ENCODE measurements around the gene SKI. TPM values are rescaled to one million over a fixed set of nuclear protein-coding genes. Genes with fewer than 3 reads are reported as not detected.

SKI gene
- total RNA-seq, 1 donor from 2014 or later = 67.5 TPM

- intact Hi-C loops (cut with micrococcal nuclease) = no loop called here
These were observed 21.2 kb upstream of the SKI start for GRCh38 chr1:2206813-2207487.

DNA sequence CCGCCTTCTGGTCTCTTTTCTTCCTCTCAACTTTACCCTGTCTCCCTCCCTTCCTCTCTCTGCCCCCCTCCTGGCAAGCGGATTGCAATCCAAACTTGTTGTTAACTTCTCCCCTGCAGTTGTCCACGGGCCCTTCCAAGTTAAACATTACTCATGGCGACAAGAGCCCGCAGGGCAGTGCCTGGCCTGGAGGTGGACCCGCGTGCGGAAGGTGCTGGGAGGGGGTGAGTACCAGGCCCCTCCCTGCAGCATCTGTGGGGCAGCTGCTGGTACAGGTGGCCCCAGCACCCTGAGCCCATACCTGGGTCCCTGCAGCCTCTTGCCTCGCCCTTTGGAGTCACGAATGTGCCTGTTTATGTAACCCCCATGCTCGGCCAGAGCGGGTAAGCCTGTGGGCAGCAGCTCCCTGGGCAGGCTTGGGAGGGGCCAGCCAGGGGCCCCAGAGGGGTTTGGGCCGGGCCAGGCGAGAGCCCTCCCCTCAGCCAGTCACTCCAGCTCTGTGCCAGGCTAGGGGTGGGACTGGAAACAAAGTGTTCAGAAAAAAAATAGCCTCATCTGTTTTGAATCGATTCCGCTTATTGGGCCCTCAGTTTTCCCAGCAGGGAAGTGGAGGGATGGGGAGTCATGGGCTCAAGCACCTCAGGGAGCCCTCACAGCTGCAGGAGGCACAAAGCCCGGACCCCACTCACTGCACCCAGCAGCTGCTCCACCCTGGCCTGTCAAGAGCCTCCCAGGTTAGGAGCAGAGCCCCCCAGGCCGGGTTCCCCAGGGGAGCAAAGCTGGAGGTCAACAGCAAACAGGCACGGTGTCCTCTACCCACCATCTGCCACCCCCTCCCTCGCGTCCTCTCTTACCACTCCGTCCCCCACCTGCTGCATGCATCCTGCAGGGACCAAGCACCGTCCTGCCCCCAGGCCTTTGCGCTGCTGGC is 19.5 kb upstream of the SKI start:
- intact Hi-C loops (cut with micrococcal nuclease) = no loop called here

DNA sequence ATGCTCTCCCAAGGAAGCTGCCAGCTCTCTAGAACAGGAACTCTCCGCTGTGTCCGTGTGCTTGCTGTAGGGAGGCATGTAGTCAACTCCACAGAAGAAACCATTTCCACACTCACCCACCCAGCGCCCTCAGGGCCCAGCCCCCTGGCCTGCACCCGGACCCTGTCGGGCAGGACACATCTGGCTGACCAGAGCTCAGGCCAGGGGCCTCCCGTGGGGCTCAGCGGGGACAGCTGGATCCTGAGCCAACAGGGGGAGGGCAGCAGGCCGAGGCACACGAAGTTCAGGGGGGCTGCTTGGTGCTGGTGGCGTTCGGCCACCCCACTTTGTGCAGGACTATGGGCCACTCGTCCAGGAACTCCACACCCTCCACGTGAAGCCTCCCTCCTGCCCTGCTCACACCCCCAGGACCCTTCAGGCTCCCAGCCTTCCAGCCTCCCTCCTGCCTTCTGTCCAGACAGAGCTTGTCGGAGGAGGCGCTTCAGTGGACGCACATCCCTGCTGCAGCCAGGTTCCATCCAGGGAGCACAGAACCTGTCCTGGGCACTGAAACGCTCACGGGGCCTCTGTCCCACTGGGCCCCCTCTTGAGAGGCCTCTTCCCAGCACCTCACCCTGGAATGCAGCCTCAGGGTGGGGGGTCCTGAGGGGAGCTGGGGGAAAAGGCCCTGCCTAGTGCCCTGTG is 18.6 kb upstream of the SKI start:
- intact Hi-C loops (cut with micrococcal nuclease) = no loop called here

GRCh38 chr1:2210084-2210653 is 17.9 kb upstream of the SKI start:
- intact Hi-C loops (cut with micrococcal nuclease) = no loop called here

DNA sequence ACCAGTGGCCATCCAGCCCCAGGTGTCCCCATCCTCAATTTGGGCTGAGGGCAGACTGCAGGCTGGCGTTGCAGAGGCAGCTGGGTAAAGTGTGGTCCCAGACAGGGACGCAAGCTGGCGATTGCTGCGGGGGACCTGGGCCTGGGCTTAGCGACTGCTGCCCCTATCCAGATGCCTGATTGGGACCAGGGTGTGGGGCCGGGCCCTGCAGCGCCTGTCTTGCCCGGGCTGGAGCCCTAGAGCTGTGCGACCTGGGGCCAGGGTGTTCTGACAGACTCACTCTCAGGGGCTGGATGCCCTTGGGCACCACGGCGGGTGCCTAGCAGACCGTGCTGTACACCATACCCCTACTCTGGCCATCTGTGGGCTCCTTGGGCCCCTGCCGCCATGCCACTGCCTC is 17.3 kb upstream of the SKI start:
- intact Hi-C loops (cut with micrococcal nuclease) = no loop called here

DNA sequence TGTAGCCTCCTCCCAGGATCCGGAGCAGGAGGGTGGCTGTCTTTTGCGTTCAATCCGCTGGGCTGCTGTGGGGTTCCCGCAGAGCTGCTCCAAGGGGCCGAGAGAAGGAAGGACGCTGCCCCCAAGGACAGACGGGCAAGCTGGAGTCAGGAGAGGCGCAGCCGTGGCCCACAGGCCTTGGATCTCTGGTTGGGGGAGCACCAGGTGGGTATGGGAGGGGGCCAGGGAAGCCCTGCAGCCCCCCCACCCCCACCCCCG is 15.9 kb upstream of the SKI start:
- intact Hi-C loops (cut with micrococcal nuclease) = no loop called here

- intact Hi-C loops (cut with micrococcal nuclease) = no loop called here
These were observed 15.3 kb upstream of the SKI start for GRCh38 chr1:2212532-2213491.

DNA sequence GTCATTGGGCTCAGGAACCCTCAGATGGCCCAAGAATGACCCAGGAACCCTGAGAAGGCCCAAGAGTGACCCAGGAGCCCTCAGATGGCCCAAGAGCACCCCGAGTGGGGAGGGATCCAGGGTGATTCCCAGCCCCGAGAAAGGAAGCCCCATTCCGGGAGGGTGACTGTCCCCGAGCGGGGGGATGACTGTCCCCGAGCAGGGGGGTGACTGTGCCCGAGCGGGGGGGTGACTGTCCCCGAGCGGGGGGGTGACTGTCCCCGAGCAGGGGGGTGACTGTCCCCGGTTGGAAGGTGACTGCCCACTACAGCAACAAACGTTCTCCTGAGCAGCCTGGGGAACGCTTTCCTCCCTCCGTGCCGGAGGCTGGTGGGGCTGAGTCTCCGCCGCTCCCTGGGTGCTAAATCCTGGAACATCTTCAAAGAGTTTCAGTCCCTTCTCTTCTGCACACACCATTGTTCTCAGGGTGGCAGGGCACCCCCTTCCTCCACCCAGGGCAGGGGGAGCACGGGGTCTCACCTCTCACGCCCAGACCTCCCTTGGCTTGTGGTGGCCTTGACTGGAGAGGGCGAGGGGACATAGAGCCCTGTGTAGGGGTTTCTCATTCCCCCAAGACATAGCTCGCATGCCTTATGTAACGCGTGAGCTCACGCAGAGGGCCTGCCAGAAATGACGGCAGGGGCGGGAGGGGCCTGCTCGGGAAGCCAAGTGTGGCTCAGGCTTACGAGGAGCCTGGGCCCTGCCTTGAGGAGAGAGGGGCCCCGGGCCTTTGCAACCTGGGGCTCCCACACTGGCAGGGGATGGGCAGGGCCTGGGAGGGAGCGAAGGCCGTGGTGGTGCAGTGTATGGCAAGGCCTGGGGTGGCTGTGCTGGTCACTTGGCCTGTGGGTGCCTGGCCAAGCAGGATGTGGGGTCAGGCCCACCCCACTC is 14.3 kb upstream of the SKI start:
- intact Hi-C loops (cut with micrococcal nuclease) = loop anchor here (1.0 kb wide), 1 partner anchor 11 kb away; no protein-coding TSS in a partner anchor

- intact Hi-C loops (cut with micrococcal nuclease) = loop anchor here (1.0 kb wide), 1 partner anchor 11 kb away; no protein-coding TSS in a partner anchor
These were observed 13.4 kb upstream of the SKI start for GRCh38 chr1:2214541-2215241.

DNA sequence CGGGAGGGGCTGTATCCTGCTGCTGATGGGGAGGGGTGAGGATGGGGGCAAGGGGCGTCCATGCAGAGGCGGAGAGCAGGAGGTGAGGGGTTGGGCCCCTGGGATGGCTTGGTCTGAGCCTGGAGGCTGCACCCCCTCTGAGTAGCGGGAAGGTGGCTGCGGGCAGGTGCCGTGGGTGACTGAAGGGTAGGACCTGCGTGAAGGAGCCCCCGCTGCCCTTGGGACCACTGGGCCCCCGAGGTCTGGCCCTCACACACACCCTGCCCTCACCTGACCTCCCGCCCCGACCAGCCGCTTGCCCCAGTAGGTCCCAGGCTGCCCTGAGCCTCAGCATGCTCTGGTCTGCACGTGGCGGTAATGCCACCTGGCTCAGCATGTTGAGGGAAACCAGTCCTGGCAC is 12.8 kb upstream of the SKI start:
- intact Hi-C loops (cut with micrococcal nuclease) = no loop called here

DNA sequence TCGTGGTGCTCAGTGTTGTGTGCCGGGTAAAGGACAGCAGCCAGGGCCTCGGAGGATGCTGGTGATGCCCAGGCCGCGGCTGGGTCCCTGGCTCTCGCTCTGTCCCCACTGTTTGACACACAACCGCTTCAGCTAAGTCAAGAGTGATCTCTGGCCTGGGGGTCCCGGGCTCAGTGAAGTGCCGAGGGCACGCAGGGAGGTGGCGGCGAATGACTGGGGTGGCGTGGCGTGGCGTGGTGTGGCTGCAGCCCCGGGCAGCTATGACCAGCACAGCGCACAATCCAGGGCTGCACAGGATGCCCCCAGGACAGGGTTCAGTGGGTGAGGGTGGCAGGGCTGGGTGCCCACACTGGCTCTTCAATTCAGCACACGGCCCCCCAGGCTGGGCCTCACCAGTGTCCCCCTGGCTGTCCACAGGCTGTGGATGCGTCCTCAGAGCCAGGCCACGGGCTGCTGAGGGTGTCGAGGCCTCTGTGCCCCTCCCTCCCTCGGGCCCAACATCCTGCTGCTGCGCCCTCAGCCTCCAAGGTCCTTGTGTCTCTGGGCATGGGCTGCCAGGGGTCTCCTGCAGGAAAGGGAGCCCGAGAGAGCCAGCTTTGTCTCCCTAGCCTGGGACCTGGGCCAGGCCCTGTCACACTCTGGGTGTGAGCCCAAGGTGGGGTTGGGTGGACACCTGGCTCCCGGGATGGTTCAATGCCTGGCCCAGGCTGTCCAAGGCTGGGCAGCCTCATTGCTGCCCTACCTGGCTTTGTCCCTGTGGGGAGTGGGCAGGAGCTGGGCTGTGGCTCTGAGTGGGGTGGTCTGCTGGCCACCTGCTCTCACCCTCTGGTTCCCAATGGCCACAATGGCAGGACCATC is 12.0 kb upstream of the SKI start:
- intact Hi-C loops (cut with micrococcal nuclease) = no loop called here

DNA sequence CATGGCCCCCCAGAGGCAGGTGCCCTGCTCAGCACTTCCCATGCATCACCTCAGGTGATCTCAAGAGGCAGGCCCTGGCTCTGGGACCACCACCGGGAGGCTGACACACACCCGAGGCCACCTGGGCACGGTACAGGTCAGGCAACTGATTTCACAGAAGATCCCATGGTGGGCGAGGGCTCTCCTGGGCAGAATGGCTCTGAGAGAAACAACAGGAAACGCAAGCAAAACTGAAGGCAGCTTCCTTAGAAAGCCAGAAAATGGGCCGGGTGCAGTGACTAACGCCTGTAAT is 11.4 kb upstream of the SKI start:
- intact Hi-C loops (cut with micrococcal nuclease) = no loop called here

- intact Hi-C loops (cut with micrococcal nuclease) = no loop called here
These were observed 6.8 kb upstream of the SKI start for GRCh38 chr1:2221271-2221670.

DNA sequence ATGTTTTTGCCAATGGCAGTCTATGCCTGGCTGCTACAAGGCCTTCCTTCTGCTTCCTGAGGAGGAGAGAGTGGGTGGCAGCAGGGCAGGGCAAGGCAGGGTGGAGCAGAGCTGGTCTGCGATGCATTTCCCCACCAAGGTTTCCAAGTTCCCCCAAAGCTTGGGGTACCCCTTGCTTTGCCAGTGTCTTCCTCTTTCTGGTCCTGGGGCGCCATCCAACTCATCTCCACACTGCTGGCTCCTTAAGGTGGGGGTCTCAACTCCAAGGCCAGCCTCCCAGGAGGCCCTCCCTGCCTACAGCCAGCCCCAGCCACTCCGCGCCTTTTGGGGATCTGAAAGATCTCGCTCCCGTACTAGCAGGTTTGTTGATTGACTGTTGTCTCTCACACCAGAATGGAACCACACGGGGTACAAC is 3.9 kb upstream of the SKI start:
- intact Hi-C loops (cut with micrococcal nuclease) = no loop called here

DNA sequence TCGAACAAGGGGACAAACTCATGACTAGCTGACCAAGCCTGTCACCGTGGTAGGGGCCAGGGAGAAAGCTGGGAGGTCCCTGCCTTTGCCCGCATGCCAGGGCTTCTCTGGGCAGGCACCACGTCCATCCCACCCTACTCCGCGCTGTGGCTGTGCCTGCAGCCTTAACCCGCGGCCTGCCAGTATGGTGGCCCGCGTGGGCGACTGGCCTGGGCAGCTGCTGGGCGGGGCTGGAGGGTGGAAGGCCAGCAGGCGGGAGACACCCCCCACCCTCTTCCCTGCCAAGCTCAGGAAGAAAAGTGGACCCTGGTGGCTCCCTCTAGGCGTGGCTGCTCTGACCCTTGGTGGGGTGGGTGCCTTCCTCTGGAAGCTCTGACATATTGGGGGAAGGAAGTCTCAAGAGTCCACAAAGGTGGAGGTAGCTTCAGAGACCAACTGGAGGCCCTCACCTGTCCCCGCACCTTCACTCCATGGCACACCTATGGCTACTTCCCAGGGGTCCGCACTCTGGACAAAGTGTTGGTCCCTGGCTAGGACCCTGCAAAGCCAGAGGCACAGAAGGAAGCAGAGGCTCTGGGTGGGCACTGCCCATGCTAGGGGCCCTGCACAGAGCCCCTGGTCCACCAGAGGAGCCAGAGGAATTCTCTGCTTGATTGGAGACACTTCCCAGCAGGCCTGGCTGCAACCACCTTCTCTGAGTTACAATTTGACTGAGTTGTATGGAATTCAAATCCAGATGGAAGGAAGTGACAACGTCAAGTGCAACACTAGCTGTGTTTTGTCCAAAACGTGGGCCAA is 3.3 kb upstream of the SKI start:
- intact Hi-C loops (cut with micrococcal nuclease) = loop anchor here (1.0 kb wide), 1 partner anchor 11 kb away; no protein-coding TSS in a partner anchor

- intact Hi-C loops (cut with micrococcal nuclease) = loop anchor here (1.0 kb wide), 2 partner anchors 21 to 322 kb away; no protein-coding TSS in a partner anchor
These were observed 1.4 kb upstream of the SKI start for GRCh38 chr1:2226525-2227345.

Data from T-helper 1 cell treated with Interleukin-12 subunit alpha and Interleukin-12 subunit beta and Interleukin-4 antibody, amounts not matched to agents 30 ng/mL and 1 ng/mL, for 36 hours (primary cell).